ENCODE results near the gene MTRF1.
A peak's percentile ranks its signal among the peaks of the same experiment; 100 is the strongest.

Gene MTRF1

DNA sequence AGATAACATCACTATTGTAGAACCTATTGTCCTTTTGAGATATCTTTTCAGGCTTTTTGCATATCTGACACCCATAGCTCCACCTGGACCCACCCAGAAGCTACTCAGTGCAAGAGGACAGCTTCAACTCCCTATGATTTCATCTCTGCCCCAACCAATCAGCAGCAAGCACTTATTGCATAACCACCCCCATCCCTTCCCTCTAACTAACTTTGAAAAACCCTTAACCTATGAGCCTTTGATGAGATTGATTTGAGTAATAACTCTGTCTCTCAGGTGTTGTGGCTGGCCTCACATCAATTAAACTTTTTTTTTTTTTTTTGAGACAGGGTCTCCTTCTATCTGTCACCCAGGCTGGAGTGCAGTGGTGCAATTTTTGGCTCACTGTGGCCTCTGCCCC lies 13.4 kb upstream of the MTRF1 start:
- peak; percentile 29; the same call in 1 of the 2 replicates for TF ChIP-seq CEBPB (IDR thresholded peaks at IDR 0.05)
- no peak for TF ChIP-seq CREB1 (IDR thresholded peaks at IDR 0.05; ENCODE audit: low read depth)

DNA sequence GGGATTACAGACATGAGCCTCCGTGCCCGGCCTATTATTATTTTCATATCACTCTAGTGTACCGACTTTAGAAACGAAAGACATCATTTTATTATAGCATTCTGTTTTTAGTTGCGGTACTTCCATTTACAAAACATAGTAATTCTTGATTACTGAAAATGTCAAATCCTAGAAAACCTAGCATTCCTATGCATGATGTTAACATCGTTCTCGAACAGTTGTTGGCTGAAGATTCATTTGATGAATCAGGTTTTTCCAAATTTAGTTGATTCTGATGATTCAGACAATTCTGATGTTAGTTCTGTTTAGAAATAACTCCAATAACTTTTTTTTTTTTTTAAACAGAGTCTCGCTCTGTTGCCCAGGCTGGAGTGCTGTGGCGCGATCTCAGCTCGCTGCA lies 11.5 kb upstream of the MTRF1 start:
- TF ChIP-seq CREB1 (IDR thresholded peaks at IDR 0.05; ENCODE audit: low read depth) (no peak), TAF1 (IDR thresholded peaks at IDR 0.05; ENCODE audit: low read depth) (no peak), CEBPB (IDR thresholded peaks at IDR 0.05) (no peak), ZBTB7A (IDR thresholded peaks at IDR 0.05; ENCODE audit: low read depth) (no peak), EP300 (IDR thresholded peaks at IDR 0.05; ENCODE audit: borderline replicate concordance) (no peak), EGR1 (IDR thresholded peaks at IDR 0.05) (no peak), TCF12 (IDR thresholded peaks at IDR 0.05; ENCODE audit: low read depth) (no peak), RAD21 (IDR thresholded peaks at IDR 0.05; ENCODE audit: low read depth) (no peak), FOXM1 (IDR thresholded peaks at IDR 0.05; ENCODE audit: borderline replicate concordance, low read depth) (no peak), YY1 (IDR thresholded peaks at IDR 0.05; ENCODE audit: low read depth) (no peak), TEAD4 (IDR thresholded peaks at IDR 0.05) (no peak), NFIC (IDR thresholded peaks at IDR 0.05) (no peak)
- TF ChIP-seq, protein P1, sequence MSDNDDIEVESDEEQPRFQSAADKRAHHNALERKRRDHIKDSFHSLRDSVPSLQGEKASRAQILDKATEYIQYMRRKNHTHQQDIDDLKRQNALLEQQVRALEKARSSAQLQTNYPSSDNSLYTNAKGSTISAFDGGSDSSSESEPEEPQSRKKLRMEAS (IDR thresholded peaks at IDR 0.05), result no peak
- TF ChIP-seq, protein P2, sequence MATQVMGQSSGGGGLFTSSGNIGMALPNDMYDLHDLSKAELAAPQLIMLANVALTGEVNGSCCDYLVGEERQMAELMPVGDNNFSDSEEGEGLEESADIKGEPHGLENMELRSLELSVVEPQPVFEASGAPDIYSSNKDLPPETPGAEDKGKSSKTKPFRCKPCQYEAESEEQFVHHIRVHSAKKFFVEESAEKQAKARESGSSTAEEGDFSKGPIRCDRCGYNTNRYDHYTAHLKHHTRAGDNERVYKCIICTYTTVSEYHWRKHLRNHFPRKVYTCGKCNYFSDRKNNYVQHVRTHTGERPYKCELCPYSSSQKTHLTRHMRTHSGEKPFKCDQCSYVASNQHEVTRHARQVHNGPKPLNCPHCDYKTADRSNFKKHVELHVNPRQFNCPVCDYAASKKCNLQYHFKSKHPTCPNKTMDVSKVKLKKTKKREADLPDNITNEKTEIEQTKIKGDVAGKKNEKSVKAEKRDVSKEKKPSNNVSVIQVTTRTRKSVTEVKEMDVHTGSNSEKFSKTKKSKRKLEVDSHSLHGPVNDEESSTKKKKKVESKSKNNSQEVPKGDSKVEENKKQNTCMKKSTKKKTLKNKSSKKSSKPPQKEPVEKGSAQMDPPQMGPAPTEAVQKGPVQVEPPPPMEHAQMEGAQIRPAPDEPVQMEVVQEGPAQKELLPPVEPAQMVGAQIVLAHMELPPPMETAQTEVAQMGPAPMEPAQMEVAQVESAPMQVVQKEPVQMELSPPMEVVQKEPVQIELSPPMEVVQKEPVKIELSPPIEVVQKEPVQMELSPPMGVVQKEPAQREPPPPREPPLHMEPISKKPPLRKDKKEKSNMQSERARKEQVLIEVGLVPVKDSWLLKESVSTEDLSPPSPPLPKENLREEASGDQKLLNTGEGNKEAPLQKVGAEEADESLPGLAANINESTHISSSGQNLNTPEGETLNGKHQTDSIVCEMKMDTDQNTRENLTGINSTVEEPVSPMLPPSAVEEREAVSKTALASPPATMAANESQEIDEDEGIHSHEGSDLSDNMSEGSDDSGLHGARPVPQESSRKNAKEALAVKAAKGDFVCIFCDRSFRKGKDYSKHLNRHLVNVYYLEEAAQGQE (IDR thresholded peaks at IDR 0.05; ENCODE audit: low read depth), result no peak
- TF ChIP-seq, protein P3, sequence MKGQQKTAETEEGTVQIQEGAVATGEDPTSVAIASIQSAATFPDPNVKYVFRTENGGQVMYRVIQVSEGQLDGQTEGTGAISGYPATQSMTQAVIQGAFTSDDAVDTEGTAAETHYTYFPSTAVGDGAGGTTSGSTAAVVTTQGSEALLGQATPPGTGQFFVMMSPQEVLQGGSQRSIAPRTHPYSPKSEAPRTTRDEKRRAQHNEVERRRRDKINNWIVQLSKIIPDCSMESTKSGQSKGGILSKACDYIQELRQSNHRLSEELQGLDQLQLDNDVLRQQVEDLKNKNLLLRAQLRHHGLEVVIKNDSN (IDR thresholded peaks at IDR 0.05), result no peak

DNA sequence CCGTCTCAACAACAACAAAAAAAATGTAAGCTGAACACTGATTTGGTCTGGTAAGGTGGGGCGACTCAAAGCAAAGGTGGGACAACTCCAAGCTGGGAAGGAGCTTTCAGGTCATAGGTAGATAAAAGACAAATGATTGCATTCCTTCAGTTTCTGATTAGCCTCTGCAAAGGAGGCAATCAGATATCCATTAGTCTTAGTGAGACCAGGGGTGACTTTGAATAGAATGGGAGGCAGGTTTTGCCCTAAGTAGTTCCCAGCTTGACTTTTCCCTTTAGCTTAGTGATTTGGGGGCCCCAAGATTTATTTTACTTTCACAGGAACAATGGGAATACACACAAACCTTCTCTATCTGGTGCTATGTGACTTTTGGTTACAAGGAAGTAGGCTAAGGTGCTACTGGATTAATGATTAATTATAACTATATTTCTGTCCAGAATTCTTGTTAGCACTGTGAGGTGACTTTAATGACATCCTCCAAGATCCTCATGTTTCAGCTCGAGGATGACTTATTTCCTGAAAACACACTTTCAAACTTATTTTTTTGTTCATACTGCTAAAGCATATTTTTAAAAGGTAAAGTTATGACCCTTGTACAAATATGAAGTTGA lies 10.6 kb upstream of the MTRF1 start:
- TF ChIP-seq CEBPB (IDR thresholded peaks at IDR 0.05) (no peak), CREB1 (IDR thresholded peaks at IDR 0.05; ENCODE audit: low read depth) (no peak)
- TF ChIP-seq, protein P3 (IDR thresholded peaks at IDR 0.05), result no peak

DNA sequence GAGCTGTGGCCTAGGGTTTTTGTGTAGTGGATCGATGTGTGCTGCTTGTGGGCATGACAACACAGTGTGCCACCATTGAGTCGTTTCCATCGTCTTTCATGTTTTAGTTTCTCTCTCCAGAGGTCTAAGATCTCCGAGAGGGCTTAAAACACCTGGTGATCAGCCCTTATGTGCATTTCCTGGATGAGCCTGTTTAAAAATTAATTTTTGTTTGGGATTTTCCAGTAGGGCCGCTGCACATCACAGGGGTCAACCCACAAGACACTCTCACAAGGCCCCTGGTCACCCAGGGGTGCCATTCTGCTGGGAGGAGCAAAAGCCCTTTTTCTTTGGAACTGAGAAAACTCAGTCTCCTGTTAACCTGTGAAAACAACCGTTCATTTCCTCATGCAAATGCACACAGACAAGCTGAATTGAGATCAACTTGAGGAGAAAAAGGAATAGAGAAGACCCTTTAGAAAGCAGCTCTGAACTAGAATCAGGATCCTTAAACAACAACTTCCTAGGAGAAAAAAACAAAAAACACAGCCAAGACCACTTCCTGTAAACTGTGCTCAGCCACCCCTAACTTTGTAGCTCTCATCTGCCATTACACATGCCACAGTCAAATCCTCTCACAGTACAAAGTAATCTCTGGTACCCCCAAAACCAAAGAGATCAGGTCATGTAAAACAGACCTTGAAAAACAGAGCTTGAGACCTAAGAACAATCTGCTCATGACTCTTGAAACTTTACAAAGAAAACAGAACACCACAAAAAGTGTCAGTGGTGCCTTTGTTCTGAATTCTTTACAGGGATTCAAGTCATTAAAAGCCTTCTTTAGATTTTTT lies 8.3 kb upstream of the MTRF1 start:
- TF ChIP-seq EP300 (IDR thresholded peaks at IDR 0.05; ENCODE audit: borderline replicate concordance), result no peak
- TF ChIP-seq FOXM1 (IDR thresholded peaks at IDR 0.05; ENCODE audit: borderline replicate concordance, low read depth), result no peak
- TF ChIP-seq EGR1 (IDR thresholded peaks at IDR 0.05), result no peak
- no peak for TF ChIP-seq YY1 (IDR thresholded peaks at IDR 0.05; ENCODE audit: low read depth)
- TF ChIP-seq CEBPB (IDR thresholded peaks at IDR 0.05), result no peak
- no peak for TF ChIP-seq ZBTB7A (IDR thresholded peaks at IDR 0.05; ENCODE audit: low read depth)
- TF ChIP-seq RAD21 (IDR thresholded peaks at IDR 0.05; ENCODE audit: low read depth), result no peak
- no peak for TF ChIP-seq TEAD4 (IDR thresholded peaks at IDR 0.05)
- no peak for TF ChIP-seq TAF1 (IDR thresholded peaks at IDR 0.05; ENCODE audit: low read depth)
- TF ChIP-seq TCF12 (IDR thresholded peaks at IDR 0.05; ENCODE audit: low read depth), result no peak
- TF ChIP-seq, protein P2 (IDR thresholded peaks at IDR 0.05; ENCODE audit: low read depth), result no peak
- TF ChIP-seq, protein P3 (IDR thresholded peaks at IDR 0.05), result no peak

DNA sequence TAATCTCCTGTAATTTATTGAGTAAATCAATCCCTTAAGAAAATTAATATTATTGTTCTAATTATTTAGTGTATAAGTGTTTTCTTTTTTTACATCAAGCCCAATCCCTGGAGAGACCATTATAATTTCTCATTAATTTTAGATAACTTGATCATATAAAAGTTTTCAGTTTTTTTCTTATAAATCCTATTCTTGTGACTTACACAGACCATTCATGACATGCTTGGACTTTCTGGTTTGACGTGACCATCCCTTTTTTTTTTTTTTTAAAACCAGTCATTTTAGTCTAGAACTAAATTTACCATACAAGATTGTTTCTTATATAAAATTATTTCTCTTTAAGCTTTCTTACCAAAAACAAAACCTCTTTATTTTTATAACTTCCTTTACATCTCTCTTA lies 5.4 kb upstream of the MTRF1 start:
- no peak for TF ChIP-seq CREB1 (IDR thresholded peaks at IDR 0.05; ENCODE audit: low read depth)

DNA sequence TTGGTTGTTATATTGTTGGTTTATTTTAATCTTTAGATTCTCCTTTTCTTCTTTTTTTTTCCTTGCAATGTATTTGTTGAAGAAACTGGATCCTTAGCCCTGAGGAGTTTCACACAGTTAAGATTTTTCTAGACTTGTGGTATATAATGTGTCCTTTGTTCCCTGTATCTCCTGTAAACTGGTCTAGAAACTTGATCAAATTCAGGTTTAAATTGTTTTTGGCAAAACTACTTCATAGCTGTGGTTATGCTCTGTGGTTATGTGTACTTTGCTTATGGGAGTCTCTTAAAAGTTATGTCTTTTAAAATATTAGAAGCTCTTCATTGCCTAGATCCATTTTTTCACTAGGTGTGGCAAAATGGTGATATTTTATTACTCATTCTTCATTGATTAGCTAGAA lies 3.7 kb upstream of the MTRF1 start:
- TF ChIP-seq, protein P3 (IDR thresholded peaks at IDR 0.05), result no peak
- no peak for TF ChIP-seq YY1 (IDR thresholded peaks at IDR 0.05; ENCODE audit: low read depth)
- no peak for TF ChIP-seq CEBPB (IDR thresholded peaks at IDR 0.05)
- no peak for TF ChIP-seq CREB1 (IDR thresholded peaks at IDR 0.05; ENCODE audit: low read depth)
- no peak for TF ChIP-seq EP300 (IDR thresholded peaks at IDR 0.05; ENCODE audit: borderline replicate concordance)
- TF ChIP-seq TCF12 (IDR thresholded peaks at IDR 0.05; ENCODE audit: low read depth), result no peak
- no peak for TF ChIP-seq NFIC (IDR thresholded peaks at IDR 0.05)
- no peak for TF ChIP-seq TEAD4 (IDR thresholded peaks at IDR 0.05)
- TF ChIP-seq, protein P1 (IDR thresholded peaks at IDR 0.05), result no peak
- TF ChIP-seq TAF1 (IDR thresholded peaks at IDR 0.05; ENCODE audit: low read depth), result no peak
- TF ChIP-seq, protein P2 (IDR thresholded peaks at IDR 0.05; ENCODE audit: low read depth), result no peak
- TF ChIP-seq ZBTB7A (IDR thresholded peaks at IDR 0.05; ENCODE audit: low read depth), result no peak
- no peak for TF ChIP-seq FOXM1 (IDR thresholded peaks at IDR 0.05; ENCODE audit: borderline replicate concordance, low read depth)
- no peak for TF ChIP-seq EGR1 (IDR thresholded peaks at IDR 0.05)
- no peak for TF ChIP-seq RAD21 (IDR thresholded peaks at IDR 0.05; ENCODE audit: low read depth)
